ENCODE data around the gene BNC2.

The BNC2 gene

GRCh38 chr9:16559418-16560188 is 310.9 kb downstream of the BNC2 start:
- TF ChIP-seq EZH2 (IDR thresholded peaks at IDR 0.05), result no peak
- no peak for TF ChIP-seq POLR2AphosphoS5 (IDR thresholded peaks at IDR 0.05; ENCODE audit: borderline replicate concordance, low read depth, low read length)
- no peak for TF ChIP-seq FOXP2 (optimal IDR thresholded peaks at IDR 0.05; ENCODE audit: control extremely low read depth, extremely low read length, insufficient read depth)
- Histone ChIP-seq H3K9me3 (ENCODE audit: low read depth, low read length) (no peaks in the 10 kb centered on the region), H3K36me3 (ENCODE audit: insufficient read depth, low read length) (no peaks in the 10 kb centered on the region), H3K9ac (ENCODE audit: insufficient read length) (no peak overlapping the region), H3K27ac (no peak overlapping the region), H3K4me3 (no peak overlapping the region)
- no peak for DNase-seq (ENCODE audit: low read depth, low spot score)

GRCh38 chr9:16555802-16556201 is 314.7 kb downstream of the BNC2 start:
- H3K27ac ChIP-seq, result no peak overlapping the region
- no peak for DNase-seq (ENCODE audit: low read depth, low spot score)
- H3K9ac ChIP-seq (ENCODE audit: insufficient read length), result no peak overlapping the region
- H3K4me3 ChIP-seq, result no peak overlapping the region
- TF ChIP-seq EZH2 (IDR thresholded peaks at IDR 0.05) (no peak), FOXP2 (optimal IDR thresholded peaks at IDR 0.05; ENCODE audit: control extremely low read depth, extremely low read length, insufficient read depth) (no peak), POLR2AphosphoS5 (IDR thresholded peaks at IDR 0.05; ENCODE audit: borderline replicate concordance, low read depth, low read length) (no peak)
- H3K9me3 ChIP-seq (ENCODE audit: low read depth, low read length), result no peaks in the 10 kb centered on the region
- peaks cover 6% of the 10 kb centered on the region; the same call in 1 of the 2 replicates for H3K36me3 ChIP-seq (ENCODE audit: insufficient read depth, low read length)

GRCh38 chr9:16553869-16554540 is 316.5 kb downstream of the BNC2 start:
- H3K9me3 ChIP-seq (ENCODE audit: low read depth, low read length), result no peaks in the 10 kb centered on the region
- H3K4me3 ChIP-seq, result no peak overlapping the region
- no peak for TF ChIP-seq EZH2 (IDR thresholded peaks at IDR 0.05)
- no peak for TF ChIP-seq FOXP2 (optimal IDR thresholded peaks at IDR 0.05; ENCODE audit: control extremely low read depth, extremely low read length, insufficient read depth)
- no peak for TF ChIP-seq POLR2AphosphoS5 (IDR thresholded peaks at IDR 0.05; ENCODE audit: borderline replicate concordance, low read depth, low read length)
- no peak for DNase-seq (ENCODE audit: low read depth, low spot score)
- H3K36me3 ChIP-seq (ENCODE audit: insufficient read depth, low read length), result peaks cover 6% of the 10 kb centered on the region; the same call in 1 of the 2 replicates
- H3K27ac ChIP-seq, result no peak overlapping the region
- H3K9ac ChIP-seq (ENCODE audit: insufficient read length), result no peak overlapping the region

GRCh38 chr9:16552252-16552651 is 318.2 kb downstream of the BNC2 start:
- no peak overlapping the region for H3K27ac ChIP-seq
- no peak for DNase-seq (ENCODE audit: low read depth, low spot score)
- H3K4me3 ChIP-seq, result no peak overlapping the region
- no peak for TF ChIP-seq POLR2AphosphoS5 (IDR thresholded peaks at IDR 0.05; ENCODE audit: borderline replicate concordance, low read depth, low read length)
- no peak for TF ChIP-seq EZH2 (IDR thresholded peaks at IDR 0.05)
- TF ChIP-seq FOXP2 (optimal IDR thresholded peaks at IDR 0.05; ENCODE audit: control extremely low read depth, extremely low read length, insufficient read depth), result no peak
- no peaks in the 10 kb centered on the region for H3K9me3 ChIP-seq (ENCODE audit: low read depth, low read length)
- no peak overlapping the region for H3K9ac ChIP-seq (ENCODE audit: insufficient read length)
- H3K36me3 ChIP-seq (ENCODE audit: insufficient read depth, low read length), result peaks cover 6% of the 10 kb centered on the region; the same call in 1 of the 2 replicates

- no peak for TF ChIP-seq EZH2 (IDR thresholded peaks at IDR 0.05)
- no peak for TF ChIP-seq FOXP2 (optimal IDR thresholded peaks at IDR 0.05; ENCODE audit: control extremely low read depth, extremely low read length, insufficient read depth)
- TF ChIP-seq POLR2AphosphoS5 (IDR thresholded peaks at IDR 0.05; ENCODE audit: borderline replicate concordance, low read depth, low read length), result no peak
- Histone ChIP-seq H3K4me3 (no peak overlapping the region), H3K9ac (ENCODE audit: insufficient read length) (no peak overlapping the region), H3K9me3 (ENCODE audit: low read depth, low read length) (no peaks in the 10 kb centered on the region), H3K36me3 (ENCODE audit: insufficient read depth, low read length) (peaks cover 6% of the 10 kb centered on the region; the same call in 1 of the 2 replicates), H3K27ac (no peak overlapping the region)
- DNase-seq (ENCODE audit: low read depth, low spot score), result no peak
Observed at GRCh38 chr9:16551692-16552091, 318.8 kb downstream of the BNC2 start.

GRCh38 chr9:16545639-16546038 is 324.8 kb downstream of the BNC2 start:
- DNase-seq (ENCODE audit: low read depth, low spot score), result no peak
- Histone ChIP-seq H3K9me3 (ENCODE audit: low read depth, low read length) (no peaks in the 10 kb centered on the region), H3K27ac (no peak overlapping the region), H3K9ac (ENCODE audit: insufficient read length) (no peak overlapping the region), H3K4me3 (no peak overlapping the region), H3K36me3 (ENCODE audit: insufficient read depth, low read length) (no peaks in the 10 kb centered on the region)
- no peak for TF ChIP-seq FOXP2 (optimal IDR thresholded peaks at IDR 0.05; ENCODE audit: control extremely low read depth, extremely low read length, insufficient read depth)
- TF ChIP-seq EZH2 (IDR thresholded peaks at IDR 0.05), result no peak
- TF ChIP-seq POLR2AphosphoS5 (IDR thresholded peaks at IDR 0.05; ENCODE audit: borderline replicate concordance, low read depth, low read length), result no peak

- DNase-seq (ENCODE audit: low read depth, low spot score), result no peak
- Histone ChIP-seq H3K4me3 (no peak overlapping the region), H3K36me3 (ENCODE audit: insufficient read depth, low read length) (no peaks in the 10 kb centered on the region), H3K9ac (ENCODE audit: insufficient read length) (no peak overlapping the region), H3K9me3 (ENCODE audit: low read depth, low read length) (no peaks in the 10 kb centered on the region), H3K27ac (no peak overlapping the region)
- TF ChIP-seq POLR2AphosphoS5 (IDR thresholded peaks at IDR 0.05; ENCODE audit: borderline replicate concordance, low read depth, low read length), result no peak
- TF ChIP-seq EZH2 (IDR thresholded peaks at IDR 0.05), result no peak
- no peak for TF ChIP-seq FOXP2 (optimal IDR thresholded peaks at IDR 0.05; ENCODE audit: control extremely low read depth, extremely low read length, insufficient read depth)
Observed at GRCh38 chr9:16544842-16545241, 325.6 kb downstream of the BNC2 start.

GRCh38 chr9:16543686-16544085 is 326.8 kb downstream of the BNC2 start:
- TF ChIP-seq EZH2 (IDR thresholded peaks at IDR 0.05) (no peak), POLR2AphosphoS5 (IDR thresholded peaks at IDR 0.05; ENCODE audit: borderline replicate concordance, low read depth, low read length) (no peak), FOXP2 (optimal IDR thresholded peaks at IDR 0.05; ENCODE audit: control extremely low read depth, extremely low read length, insufficient read depth) (no peak)
- Histone ChIP-seq H3K4me3 (no peak overlapping the region), H3K27ac (no peak overlapping the region), H3K9me3 (ENCODE audit: low read depth, low read length) (no peaks in the 10 kb centered on the region), H3K36me3 (ENCODE audit: insufficient read depth, low read length) (no peaks in the 10 kb centered on the region), H3K9ac (ENCODE audit: insufficient read length) (no peak overlapping the region)
- no peak for DNase-seq (ENCODE audit: low read depth, low spot score)
